Myocyte (in vitro differentiated cells): Measurements from ENCODE around the gene EFCAB12. TPM values are rescaled to one million over a fixed set of nuclear protein-coding genes. Genes with fewer than 3 reads are reported as not detected.

Experiments used
- DNase-seq: peaks from one replicate; pipeline ENCODE4 v3.0.0-alpha.2; 2012; ENCODE audit warnings: low read depth
- total RNA-seq: library from RNA; depleted of rRNA; stranded (reverse); fragments of >200 nt; gene quantifications from 2 replicates; pipeline ENCODE4 v1.2.3, GENCODE V29; 2014

Gene EFCAB12
- total RNA-seq, 1 donor from 2014 or later, result 0.35 TPM

DNA sequence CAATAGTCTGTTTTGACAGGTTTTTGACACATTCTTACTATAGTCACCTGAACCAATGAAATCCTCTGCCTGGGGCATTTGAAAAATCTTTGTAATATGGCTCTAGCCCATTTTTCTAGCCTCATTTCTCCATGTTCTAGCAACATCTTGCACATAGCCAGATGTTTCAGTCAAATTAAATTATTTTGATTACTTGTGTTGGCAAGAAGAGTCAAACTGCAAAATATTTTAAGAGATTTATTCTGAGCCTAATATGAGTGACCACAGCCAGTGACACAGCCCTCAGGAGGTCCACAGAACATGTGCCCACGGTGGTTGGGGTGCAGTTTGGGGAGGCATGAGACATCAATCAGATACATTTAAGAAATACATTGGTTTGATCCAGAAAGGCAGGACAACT lies 18.5 kb upstream of the EFCAB12 start:
- DNase-seq, result no peak

DNA sequence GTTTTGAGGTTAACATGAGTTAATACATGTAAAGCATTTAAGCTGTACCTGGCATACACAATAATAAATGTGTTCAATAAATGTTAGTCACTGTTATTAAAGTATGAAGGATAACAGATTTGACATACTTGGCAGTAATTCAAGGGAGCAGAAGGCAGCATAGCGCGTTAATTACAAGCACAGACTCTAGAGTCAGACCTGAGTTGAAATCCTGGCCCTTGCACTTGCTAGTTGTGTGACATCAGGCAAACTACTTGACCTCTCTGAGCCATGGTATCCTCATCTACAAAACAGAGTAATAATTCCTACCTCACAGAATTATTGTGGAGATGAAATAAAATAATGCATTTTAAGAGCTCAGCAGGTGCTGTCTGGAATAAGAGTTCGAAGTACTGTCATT lies 17.0 kb upstream of the EFCAB12 start:
- no peak for DNase-seq

DNA sequence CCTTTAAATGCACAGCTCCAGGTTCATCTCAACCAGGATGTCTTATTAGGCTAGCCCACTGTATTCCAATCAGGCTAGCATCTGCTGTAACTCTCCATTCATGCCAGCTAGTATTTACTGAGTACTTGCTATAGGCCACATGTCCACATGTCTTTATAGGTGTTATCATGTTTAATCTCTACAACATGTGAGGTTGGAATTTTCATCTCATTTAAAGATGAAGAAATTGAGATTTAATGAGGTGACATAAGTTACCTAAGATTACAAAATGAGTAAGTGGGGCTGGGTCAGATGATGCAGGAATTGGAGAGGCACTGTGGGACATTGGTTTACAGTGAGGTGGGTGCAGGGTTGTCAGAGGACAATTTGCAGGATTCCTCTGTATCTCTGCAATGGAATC lies 14.5 kb upstream of the EFCAB12 start:
- DNase-seq, result no peak

DNA sequence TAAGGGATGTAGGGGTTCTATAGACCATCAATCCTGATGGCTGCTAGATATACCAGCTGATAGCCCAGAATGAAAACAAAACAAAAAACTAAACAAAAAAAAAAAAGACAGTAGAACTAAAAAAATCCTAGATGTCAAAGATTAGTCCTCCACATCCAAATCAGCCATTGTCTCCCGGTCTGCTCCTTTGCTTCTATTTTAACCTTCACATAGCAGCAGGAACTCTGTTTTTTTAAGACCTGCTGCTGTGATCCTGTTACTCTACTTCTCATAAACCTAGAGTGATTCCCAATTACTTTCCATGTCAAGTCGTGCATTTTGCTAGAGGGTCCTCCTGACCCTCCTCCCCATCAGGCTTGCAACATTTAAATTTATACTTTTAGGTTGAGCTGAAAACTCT lies 14.1 kb upstream of the EFCAB12 start:
- DNase-seq, result no peak

DNA sequence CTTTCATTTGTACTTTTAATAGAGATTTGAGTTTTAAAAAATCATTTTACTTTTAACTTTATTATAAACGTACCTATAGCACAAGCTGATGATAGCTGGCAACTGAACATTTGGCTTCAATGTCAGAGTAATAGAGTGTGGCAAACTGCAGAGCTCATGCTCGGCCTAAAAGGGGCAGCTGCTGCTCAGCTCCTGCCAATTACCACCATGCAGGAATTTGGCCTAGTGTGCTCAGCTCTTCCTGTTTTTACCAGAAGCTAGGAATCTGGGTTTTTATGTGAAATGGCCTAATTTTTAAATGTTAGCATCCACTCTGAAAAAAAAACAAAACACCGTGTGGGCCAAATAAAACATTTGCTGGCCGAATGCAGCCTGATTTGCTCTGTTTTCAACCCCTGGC lies 13.3 kb upstream of the EFCAB12 start:
- DNase-seq, result peak; percentile 77

DNA sequence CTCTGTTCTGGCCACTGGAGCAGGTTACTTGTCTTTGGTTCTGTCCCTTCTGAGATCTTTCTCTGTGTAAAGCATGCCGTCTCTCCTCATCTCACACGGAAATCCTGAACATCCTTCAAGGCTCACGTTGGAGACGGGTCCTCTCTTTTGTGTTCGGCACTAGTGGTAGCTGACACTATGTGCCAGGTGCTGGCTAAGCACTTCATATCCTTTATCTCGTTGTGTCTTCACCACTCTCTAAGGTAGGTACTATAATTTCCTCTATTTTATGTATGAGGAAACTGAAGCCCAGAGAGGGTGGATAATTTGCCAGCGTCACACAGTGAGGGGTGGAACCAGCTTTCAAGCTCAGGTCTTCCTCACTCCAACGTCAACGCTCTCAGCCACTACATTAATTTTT lies 12.8 kb upstream of the EFCAB12 start:
- no peak for DNase-seq

DNA sequence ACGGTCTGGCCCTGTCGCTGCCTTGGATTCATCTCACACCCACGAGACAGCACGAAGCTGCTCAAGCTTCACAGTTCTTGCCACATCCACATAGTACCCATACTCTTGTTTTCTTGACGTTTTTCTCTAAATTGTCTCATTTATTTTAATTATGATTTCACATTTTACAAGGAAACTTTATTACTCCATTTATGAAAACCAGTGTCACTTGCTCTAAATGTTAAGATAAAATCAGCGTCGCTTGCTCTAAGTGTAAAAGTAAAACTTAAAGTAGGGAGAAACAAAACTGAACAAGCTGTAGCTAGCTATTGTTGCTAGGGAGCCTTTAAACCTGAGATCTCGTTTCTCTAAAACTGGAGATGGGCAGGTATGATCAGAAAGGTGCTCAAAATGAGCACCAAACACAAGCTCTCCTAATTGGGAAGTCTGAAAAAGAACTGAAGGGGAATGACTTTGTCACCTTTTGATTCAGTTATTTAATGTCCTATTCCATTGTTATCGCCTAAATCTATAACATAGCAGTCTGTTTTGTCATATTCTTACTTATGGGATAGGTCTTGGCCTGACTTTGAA lies 12.3 kb upstream of the EFCAB12 start:
- DNase-seq, result no peak

DNA sequence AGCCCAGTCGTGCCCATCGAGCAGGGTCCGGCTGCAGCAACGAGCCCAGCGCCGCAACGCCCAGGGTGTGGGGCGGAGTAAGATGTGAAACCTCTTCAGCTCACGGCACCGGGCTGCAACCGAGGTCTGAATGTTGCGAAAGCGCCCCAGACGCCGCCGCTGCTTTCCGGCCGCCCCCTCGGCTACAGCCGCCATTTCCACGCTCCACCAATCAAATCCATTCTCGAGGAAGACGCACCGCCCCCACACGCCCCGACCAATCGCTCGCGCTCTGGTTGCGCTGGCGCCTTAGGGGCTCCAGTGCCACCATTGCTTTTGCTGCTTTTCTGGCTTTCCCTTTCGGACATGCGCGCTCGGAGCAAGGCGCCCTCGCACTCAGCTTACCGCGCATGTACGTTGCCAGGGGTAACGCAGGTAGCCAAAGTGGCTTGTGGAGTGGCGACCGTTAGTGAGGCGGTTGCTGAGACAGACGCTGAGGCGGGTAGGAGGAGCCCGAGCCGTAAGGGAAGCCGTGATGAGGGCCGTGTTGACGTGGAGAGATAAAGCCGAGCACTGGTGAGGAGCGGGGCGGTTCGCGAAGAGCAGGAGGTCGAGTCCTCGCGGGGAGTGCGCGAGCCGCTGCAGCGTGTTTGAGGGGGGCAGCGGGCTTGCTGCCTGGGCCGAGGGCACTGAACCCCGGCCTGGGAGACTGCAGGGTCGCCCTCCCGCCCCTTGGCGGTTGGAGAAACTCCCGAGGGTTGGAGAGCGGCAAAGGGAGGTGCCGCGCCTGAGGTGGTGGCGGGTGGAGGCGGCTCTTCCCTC lies 11.6 kb upstream of the EFCAB12 start, which contains the start of the genes IFT122 and MBD4:
Gene IFT122, plus strand, starts transcription at position 408 of the 801 bp plus-strand sequence. Its CDS starts 107 bp downstream, at position 515.
Gene MBD4, minus strand, starts transcription at position 132 of the 801 bp plus-strand sequence. Its CDS starts 115 bp downstream, at position 17.
- DNase-seq, result peak; percentile 99

DNA sequence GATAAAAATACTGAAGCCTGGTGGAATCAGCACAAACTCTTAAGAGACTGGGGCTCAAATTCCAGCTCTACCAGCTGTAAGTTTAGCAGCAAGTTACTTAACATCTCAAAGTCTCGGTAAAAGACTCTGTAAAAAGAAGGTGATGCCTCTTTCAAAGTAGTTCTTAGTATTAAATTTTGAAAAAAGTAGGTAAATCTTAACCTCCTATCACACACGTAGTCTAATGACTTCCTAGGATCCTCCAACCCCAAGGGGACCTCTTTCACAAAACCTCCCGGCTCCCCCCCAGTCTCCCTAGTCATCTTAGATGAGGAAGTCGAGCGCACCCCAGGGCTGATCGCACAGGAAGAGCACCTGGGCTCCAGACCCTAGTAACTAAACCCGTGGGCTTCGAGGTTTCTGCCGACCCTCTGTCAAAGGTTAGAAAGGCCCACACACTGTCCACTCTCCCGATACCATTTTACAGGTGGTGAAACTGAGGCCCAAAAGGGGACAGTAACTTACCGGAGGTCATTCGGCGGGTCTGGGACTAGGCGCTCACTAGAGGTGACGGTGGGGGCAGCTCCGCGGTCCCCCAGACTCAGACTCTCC lies 10.9 kb upstream of the EFCAB12 start:
- no peak for DNase-seq

DNA sequence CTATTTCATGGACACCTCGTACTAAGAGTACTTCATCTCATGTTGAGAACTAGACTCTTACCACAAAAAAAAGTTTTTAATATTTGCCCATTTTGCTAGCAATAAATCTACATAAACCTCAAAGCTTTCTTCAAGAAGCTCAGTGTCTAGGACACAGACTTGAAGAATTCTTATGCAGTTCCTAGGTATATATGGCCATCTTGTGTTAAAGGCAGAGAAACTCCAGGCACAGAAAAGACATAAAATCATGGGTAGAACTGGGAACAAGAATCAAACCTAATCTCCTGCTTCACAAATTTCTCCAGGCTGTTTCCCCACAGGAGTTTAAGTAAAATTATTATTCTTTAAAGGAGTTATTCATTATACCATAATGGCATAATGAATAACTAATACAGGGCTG lies 6.9 kb upstream of the EFCAB12 start:
- DNase-seq, result no peak

DNA sequence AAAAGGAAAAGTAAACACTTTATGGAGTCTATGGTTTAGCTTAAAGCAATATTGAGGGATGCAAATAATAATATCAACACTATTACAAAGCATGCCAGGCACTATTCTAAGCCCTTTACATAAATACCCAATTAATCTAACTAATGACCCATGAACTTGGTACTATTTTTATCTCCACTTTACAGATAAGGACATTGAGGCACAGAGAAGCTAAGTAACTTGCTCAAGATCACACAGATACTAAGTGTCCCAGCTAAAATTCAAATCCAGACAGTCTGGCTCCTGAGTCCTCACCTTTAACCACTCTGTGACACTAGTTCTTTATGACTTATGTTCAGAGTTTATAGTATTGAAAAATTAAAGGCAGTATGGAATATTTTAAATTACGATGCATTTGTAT lies 5.7 kb upstream of the EFCAB12 start:
- no peak for DNase-seq

DNA sequence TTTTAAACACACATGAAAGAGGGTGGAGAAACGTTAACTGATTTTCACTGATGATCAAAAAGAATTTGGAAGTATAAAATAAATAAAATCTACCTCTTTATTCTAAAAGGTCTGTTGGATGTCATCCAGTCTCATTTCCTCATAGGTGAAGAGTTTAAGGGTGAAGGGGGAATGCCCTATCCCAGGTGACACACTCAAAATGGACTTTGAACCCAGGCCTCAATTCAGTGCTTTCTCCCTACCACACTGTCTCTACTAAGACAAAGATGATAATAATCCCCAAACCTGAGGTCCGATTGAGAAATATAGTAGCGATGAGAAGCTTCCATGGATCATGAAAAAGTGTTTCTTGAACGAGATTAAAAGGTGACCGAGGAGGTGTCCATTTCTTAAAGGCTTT lies 5.1 kb upstream of the EFCAB12 start:
- DNase-seq, result no peak

DNA sequence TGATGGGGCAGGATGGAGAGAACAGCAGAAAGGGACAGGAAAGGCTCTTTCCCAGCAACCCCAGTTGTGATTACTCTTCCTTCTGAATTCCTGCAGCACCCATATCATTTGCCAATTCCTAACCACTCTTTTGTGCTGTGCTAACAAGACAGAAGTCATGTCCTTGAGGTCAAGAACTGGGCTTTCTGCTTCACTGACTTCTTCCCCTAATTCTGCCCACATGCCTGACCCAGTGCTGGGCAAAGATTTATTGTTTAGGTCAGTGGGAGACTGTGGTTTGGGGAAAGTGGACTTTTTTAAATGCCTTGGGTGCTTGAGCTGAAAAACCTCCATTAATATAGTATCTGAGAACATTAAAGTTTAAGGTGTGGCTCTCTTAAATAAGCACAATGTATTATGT lies 4.2 kb upstream of the EFCAB12 start:
- DNase-seq, result no peak

DNA sequence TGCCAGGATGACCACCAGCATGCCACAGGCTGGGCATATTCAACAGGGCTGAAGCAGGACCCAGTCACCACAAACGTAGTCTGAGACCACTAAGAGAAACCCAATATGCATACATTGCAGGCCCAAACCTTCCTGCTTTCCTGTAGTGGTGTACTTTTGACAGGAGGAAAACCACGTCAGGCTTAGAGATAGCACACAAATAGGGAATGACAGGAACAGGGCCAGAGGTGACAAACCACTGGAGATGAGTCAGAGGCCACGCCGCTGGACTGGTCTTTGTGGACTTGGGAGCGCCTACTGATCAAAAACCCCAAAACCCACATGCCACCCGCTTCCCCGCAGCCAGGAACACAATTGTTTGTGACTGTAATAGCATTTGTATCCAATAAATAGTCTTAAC lies 3.6 kb upstream of the EFCAB12 start:
- peak; percentile 99 for DNase-seq

DNA sequence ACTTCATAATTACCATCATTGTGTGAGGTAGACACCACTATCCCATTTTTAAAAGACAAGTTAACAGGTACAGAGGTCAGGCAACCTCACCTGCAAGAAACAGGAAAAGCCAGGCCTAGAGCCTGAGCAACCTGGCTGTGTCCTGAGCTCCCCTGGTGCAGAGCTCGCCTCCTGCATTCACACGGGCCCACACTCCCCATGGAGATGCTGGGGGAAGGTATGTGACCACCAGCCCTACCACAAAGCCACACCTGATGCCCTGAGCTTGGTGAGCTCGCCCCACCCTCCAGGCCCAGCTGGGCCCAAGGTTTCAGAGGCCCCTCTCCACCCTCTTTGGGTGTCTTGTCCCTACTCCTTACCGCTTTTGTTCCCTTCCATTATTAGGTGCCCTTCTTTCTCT lies 1.2 kb upstream of the EFCAB12 start:
- DNase-seq, result no peak

DNA sequence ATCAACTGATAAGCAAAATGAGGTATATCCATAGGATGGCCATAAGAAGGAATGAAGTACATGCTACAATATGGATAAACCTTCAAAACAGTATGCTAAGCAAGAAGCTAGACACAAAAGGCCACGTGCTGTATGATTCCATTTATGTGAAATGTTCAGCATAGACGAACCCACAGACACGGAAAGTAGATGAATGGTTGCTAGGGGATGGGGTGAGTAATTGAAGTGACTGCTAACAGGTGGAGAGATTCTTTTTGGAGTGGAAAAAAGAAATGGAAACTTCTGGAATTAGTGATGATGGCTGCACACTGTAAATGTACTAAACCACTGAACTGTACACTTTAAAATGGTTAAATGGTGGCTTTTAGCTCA lies 630 bp upstream of the EFCAB12 start:
- peak; percentile 60 for DNase-seq

DNA sequence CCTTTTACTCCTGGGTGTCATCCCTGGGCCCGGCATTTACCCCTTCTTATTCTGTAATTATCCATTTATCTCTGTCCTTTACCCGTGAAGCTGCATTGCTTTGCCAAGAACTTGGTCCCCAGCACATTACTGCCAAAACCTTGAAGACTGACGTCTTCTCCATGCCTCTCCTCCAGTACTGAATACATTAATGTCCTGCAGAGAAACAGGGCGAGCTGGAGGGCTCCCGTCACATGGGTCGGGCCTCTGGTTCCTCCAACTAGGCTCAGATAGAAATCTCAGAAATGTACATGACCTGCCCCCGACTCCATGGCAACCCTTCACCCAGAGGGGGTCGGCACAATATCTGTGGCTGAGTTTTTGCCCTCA lies 445 bp downstream of the EFCAB12 start:
- DNase-seq, result no peak

DNA sequence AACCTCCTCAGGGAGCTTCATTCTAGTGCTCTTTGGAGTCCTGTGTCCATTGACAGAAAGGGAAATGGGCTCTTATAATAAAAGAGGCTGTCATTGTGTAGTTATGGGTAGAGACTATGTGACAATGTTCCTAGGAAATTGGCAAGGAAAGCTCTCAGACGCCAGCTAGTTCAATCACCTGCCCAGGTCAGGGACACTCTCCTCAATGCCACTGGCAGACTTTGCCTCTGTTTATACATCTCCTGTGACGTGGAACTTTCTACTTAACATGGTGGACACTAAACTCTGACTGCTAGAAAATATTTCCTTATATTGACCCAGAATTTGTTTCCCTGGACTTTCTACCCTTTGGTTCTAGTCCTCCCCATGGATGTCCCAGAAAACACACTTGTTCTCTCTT lies 2.8 kb downstream of the EFCAB12 start:
- no peak for DNase-seq

DNA sequence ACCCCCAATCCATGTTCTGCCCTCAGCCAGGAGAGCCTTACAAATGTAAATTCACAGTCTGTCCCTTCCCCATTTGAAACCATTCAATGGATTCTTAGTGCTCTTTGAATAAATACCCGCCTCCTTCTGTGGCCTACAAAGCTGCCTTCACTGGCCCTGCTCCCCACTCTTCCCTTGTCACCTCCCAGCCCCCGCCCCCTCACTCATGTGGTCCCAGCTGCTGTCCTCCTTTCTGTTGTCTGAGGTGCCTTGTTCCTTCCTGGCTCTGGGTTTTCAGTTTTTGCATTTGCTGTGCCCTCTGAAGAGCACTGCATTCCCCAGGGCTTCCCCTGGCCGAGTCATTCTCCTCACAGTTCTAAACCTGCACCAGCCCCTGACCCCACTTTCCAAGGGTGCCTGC lies 3.2 kb downstream of the EFCAB12 start:
- DNase-seq, result no peak

DNA sequence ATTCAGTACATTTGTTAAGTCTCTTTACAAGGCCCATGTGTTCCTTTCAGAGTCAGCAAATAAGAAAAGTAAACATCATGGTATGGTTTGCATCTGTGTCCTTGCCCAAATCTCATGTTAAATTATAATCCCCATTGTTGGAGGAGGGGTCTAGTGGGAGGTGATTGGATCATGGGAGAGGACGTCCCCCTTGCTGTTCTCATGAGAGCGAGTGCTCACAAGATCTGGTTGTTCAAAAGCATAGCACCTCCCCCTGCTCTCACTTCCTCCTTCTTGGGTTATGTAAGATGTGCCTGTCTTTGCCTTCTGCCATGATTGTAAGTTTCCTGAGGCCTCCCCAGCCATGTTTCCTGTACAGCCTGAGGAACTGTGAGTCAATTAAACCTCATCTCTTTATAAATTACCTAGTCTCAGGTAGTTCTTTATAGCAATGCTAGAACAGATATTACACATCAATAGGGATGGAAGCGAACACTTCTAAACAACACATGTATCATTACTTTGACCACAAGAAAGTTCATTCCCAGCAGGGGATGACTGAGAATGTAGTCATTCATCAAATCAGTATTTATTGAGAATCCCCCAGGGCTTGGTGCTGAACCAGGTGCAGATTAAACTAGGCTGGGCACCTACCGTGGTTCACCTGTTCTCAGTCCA lies 4.1 kb downstream of the EFCAB12 start:
- no peak for DNase-seq

DNA sequence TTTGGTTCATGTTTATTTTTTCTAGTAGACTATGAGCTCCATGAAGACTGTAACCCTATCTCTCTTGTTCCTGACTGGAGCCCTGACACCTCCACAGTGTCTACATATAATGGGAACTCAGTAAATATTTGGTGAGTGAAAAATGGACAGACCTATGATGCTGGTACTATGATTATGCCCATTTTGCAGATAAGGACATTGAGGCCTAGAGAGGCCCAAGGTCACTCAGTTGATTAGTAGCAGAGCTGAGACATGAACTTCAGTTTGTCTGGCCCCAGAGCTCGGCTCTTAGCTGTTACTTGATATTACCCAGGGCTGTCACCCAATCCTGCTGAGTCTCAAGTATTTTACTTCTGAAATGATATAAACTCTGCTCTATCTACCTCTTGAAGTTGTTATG lies 5.5 kb downstream of the EFCAB12 start:
- no peak for DNase-seq
